ENCODE measurements around the gene TCF15.
A peak's percentile ranks its signal among the peaks of the same experiment; 100 is the strongest.

Gene TCF15

GRCh38 chr20:575230-575629, 34.9 kb downstream of the TCF15 start:
- Histone ChIP-seq H3K9me3 (ENCODE audit: control insufficient read depth, insufficient read depth, low read length) (no peaks in the 10 kb centered on the region), H3K36me3 (ENCODE audit: control insufficient read depth, insufficient read depth, low read length) (no peaks in the 10 kb centered on the region), H3K9ac (ENCODE audit: low read depth, low read length) (no peak overlapping the region), H3K27me3 (ENCODE audit: control insufficient read depth, insufficient read depth, low read length) (peaks cover 9% of the 10 kb centered on the region; the same call in 1 of the 2 replicates), H3K4me3 (ENCODE audit: low read depth, low read length) (no peak overlapping the region), H3K4me1 (ENCODE audit: control insufficient read depth, insufficient read depth, low read length) (peaks cover 36% of the 10 kb centered on the region), H3K27ac (ENCODE audit: low read depth, low read length) (no peak overlapping the region)

- H3K4me3 ChIP-seq (ENCODE audit: low read depth, low read length): no peak overlapping the region
- H3K9me3 ChIP-seq (ENCODE audit: control insufficient read depth, insufficient read depth, low read length): no peaks in the 10 kb centered on the region
- H3K27me3 ChIP-seq (ENCODE audit: control insufficient read depth, insufficient read depth, low read length): peaks cover 9% of the 10 kb centered on the region; the same call in 1 of the 2 replicates
- H3K36me3 ChIP-seq (ENCODE audit: control insufficient read depth, insufficient read depth, low read length): no peaks in the 10 kb centered on the region
- H3K4me1 ChIP-seq (ENCODE audit: control insufficient read depth, insufficient read depth, low read length): peaks cover 36% of the 10 kb centered on the region
- H3K9ac ChIP-seq (ENCODE audit: low read depth, low read length): 0 out of 2 replicates have a peak overlapping the region, but pooled peaks have one; percentile 16
- peak overlapping the region; percentile 67 for H3K27ac ChIP-seq (ENCODE audit: low read depth, low read length)
These were observed 35.7 kb downstream of the TCF15 start for GRCh38 chr20:574297-574942.

GRCh38 chr20:573414-574296, 36.5 kb downstream of the TCF15 start:
- peak overlapping the region; percentile 67 for H3K27ac ChIP-seq (ENCODE audit: low read depth, low read length)

GRCh38 chr20:572727-573126, 37.4 kb downstream of the TCF15 start:
- H3K27me3 ChIP-seq (ENCODE audit: control insufficient read depth, insufficient read depth, low read length): peaks cover 9% of the 10 kb centered on the region; the same call in 1 of the 2 replicates
- no peaks in the 10 kb centered on the region for H3K9me3 ChIP-seq (ENCODE audit: control insufficient read depth, insufficient read depth, low read length)
- no peak overlapping the region for H3K9ac ChIP-seq (ENCODE audit: low read depth, low read length)
- no peak overlapping the region for H3K4me3 ChIP-seq (ENCODE audit: low read depth, low read length)
- H3K27ac ChIP-seq (ENCODE audit: low read depth, low read length): no peak overlapping the region
- H3K4me1 ChIP-seq (ENCODE audit: control insufficient read depth, insufficient read depth, low read length): peaks cover 42% of the 10 kb centered on the region
- H3K36me3 ChIP-seq (ENCODE audit: control insufficient read depth, insufficient read depth, low read length): no peaks in the 10 kb centered on the region

More at GRCh38 chr20:573414-574296, 36.5 kb downstream of the TCF15 start:
- H3K36me3 ChIP-seq (ENCODE audit: control insufficient read depth, insufficient read depth, low read length): no peaks in the 10 kb centered on the region
- H3K9ac ChIP-seq (ENCODE audit: low read depth, low read length): no peak overlapping the region
- no peak overlapping the region for H3K4me3 ChIP-seq (ENCODE audit: low read depth, low read length)
- peaks cover 38% of the 10 kb centered on the region for H3K4me1 ChIP-seq (ENCODE audit: control insufficient read depth, insufficient read depth, low read length)
- peaks cover 9% of the 10 kb centered on the region; the same call in 1 of the 2 replicates for H3K27me3 ChIP-seq (ENCODE audit: control insufficient read depth, insufficient read depth, low read length)
- H3K9me3 ChIP-seq (ENCODE audit: control insufficient read depth, insufficient read depth, low read length): no peaks in the 10 kb centered on the region

GRCh38 chr20:571754-572441, 38.2 kb downstream of the TCF15 start:
- H3K9ac ChIP-seq (ENCODE audit: low read depth, low read length): no peak overlapping the region
- no peak overlapping the region for H3K4me3 ChIP-seq (ENCODE audit: low read depth, low read length)
- peaks cover 36% of the 10 kb centered on the region for H3K4me1 ChIP-seq (ENCODE audit: control insufficient read depth, insufficient read depth, low read length)
- peak overlapping the region; percentile 21 for H3K27ac ChIP-seq (ENCODE audit: low read depth, low read length)
- H3K9me3 ChIP-seq (ENCODE audit: control insufficient read depth, insufficient read depth, low read length): no peaks in the 10 kb centered on the region
- H3K36me3 ChIP-seq (ENCODE audit: control insufficient read depth, insufficient read depth, low read length): no peaks in the 10 kb centered on the region
- H3K27me3 ChIP-seq (ENCODE audit: control insufficient read depth, insufficient read depth, low read length): peaks cover 9% of the 10 kb centered on the region; the same call in 1 of the 2 replicates

- Histone ChIP-seq H3K27me3 (ENCODE audit: control insufficient read depth, insufficient read depth, low read length) (peaks cover 9% of the 10 kb centered on the region; the same call in 1 of the 2 replicates), H3K36me3 (ENCODE audit: control insufficient read depth, insufficient read depth, low read length) (no peaks in the 10 kb centered on the region), H3K27ac (ENCODE audit: low read depth, low read length) (peak overlapping the region; percentile 41), H3K9me3 (ENCODE audit: control insufficient read depth, insufficient read depth, low read length) (no peaks in the 10 kb centered on the region), H3K9ac (ENCODE audit: low read depth, low read length) (no peak overlapping the region), H3K4me3 (ENCODE audit: low read depth, low read length) (no peak overlapping the region), H3K4me1 (ENCODE audit: control insufficient read depth, insufficient read depth, low read length) (peaks cover 21% of the 10 kb centered on the region)
These were observed 41.3 kb downstream of the TCF15 start for GRCh38 chr20:568673-569415.

- Histone ChIP-seq H3K4me3 (ENCODE audit: low read depth, low read length) (no peak overlapping the region), H3K27ac (ENCODE audit: low read depth, low read length) (peak overlapping the region; percentile 41), H3K36me3 (ENCODE audit: control insufficient read depth, insufficient read depth, low read length) (no peaks in the 10 kb centered on the region), H3K9ac (ENCODE audit: low read depth, low read length) (no peak overlapping the region), H3K9me3 (ENCODE audit: control insufficient read depth, insufficient read depth, low read length) (no peaks in the 10 kb centered on the region), H3K27me3 (ENCODE audit: control insufficient read depth, insufficient read depth, low read length) (peaks cover 4% of the 10 kb centered on the region; the same call in 1 of the 2 replicates), H3K4me1 (ENCODE audit: control insufficient read depth, insufficient read depth, low read length) (peaks cover 19% of the 10 kb centered on the region)
These were observed 41.9 kb downstream of the TCF15 start for GRCh38 chr20:568097-568652.

- Histone ChIP-seq H3K36me3 (ENCODE audit: control insufficient read depth, insufficient read depth, low read length) (no peaks in the 10 kb centered on the region), H3K9ac (ENCODE audit: low read depth, low read length) (no peak overlapping the region), H3K27ac (ENCODE audit: low read depth, low read length) (no peak overlapping the region), H3K9me3 (ENCODE audit: control insufficient read depth, insufficient read depth, low read length) (no peaks in the 10 kb centered on the region), H3K4me3 (ENCODE audit: low read depth, low read length) (no peak overlapping the region), H3K4me1 (ENCODE audit: control insufficient read depth, insufficient read depth, low read length) (peaks cover 6% of the 10 kb centered on the region; the same call in 1 of the 2 replicates), H3K27me3 (ENCODE audit: control insufficient read depth, insufficient read depth, low read length) (no peaks in the 10 kb centered on the region)
These were observed 45.9 kb downstream of the TCF15 start for GRCh38 chr20:564192-564591.

GRCh38 chr20:563187-563586, 46.9 kb downstream of the TCF15 start:
- Histone ChIP-seq H3K4me3 (ENCODE audit: low read depth, low read length) (no peak overlapping the region), H3K9ac (ENCODE audit: low read depth, low read length) (no peak overlapping the region), H3K36me3 (ENCODE audit: control insufficient read depth, insufficient read depth, low read length) (no peaks in the 10 kb centered on the region), H3K27me3 (ENCODE audit: control insufficient read depth, insufficient read depth, low read length) (no peaks in the 10 kb centered on the region), H3K27ac (ENCODE audit: low read depth, low read length) (no peak overlapping the region), H3K4me1 (ENCODE audit: control insufficient read depth, insufficient read depth, low read length) (no peaks in the 10 kb centered on the region), H3K9me3 (ENCODE audit: control insufficient read depth, insufficient read depth, low read length) (no peaks in the 10 kb centered on the region)

- no peaks in the 10 kb centered on the region for H3K27me3 ChIP-seq (ENCODE audit: control insufficient read depth, insufficient read depth, low read length)
- H3K9me3 ChIP-seq (ENCODE audit: control insufficient read depth, insufficient read depth, low read length): no peaks in the 10 kb centered on the region
- no peaks in the 10 kb centered on the region for H3K4me1 ChIP-seq (ENCODE audit: control insufficient read depth, insufficient read depth, low read length)
- no peaks in the 10 kb centered on the region for H3K36me3 ChIP-seq (ENCODE audit: control insufficient read depth, insufficient read depth, low read length)
- no peak overlapping the region for H3K27ac ChIP-seq (ENCODE audit: low read depth, low read length)
- H3K9ac ChIP-seq (ENCODE audit: low read depth, low read length): no peak overlapping the region
- no peak overlapping the region for H3K4me3 ChIP-seq (ENCODE audit: low read depth, low read length)
These were observed 47.7 kb downstream of the TCF15 start for GRCh38 chr20:562232-562897.
